Measurements from ENCODE around the gene WDR74. TPM values are rescaled to one million over a fixed set of nuclear protein-coding genes. Genes with fewer than 3 reads are reported as not detected.

WDR74 gene
- total and polyA plus RNA-seq, 9 of the 15 experiments (the other 6 are each of a cell fraction or from before 2014, with no cell fraction given): 32.7 to 210 (median 114) TPM

- TF ChIP-seq BCLAF1 (IDR thresholded peaks at IDR 0.05; ENCODE audit: borderline replicate concordance in 1 of 2, control insufficient read depth in 1 of 2, low read depth in 2 of 2, low read length in 1 of 2) (peak; percentile 25 to 56; a peak in 2 of 4 replicates), ZNF280B (CRISPR knock-in tag; IDR thresholded peaks at IDR 0.05) (no peak), MCM5 (IDR thresholded peaks at IDR 0.05; ENCODE audit: low read depth) (no peak), MAZ (CRISPR knock-in tag; conservative IDR thresholded peaks at IDR 0.05 in 1 of 2, IDR thresholded peaks at IDR 0.05 in 1 of 2) (no peak), ZBTB33 (CRISPR knock-in tag; IDR thresholded peaks at IDR 0.05) (no peak), ZFX (CRISPR knock-in tag; IDR thresholded peaks at IDR 0.05) (no peak), ZNF778 (CRISPR knock-in tag; IDR thresholded peaks at IDR 0.05) (no peak), SIN3B (IDR thresholded peaks at IDR 0.05; ENCODE audit: low read depth) (no peak), ZNF551 (CRISPR knock-in tag; IDR thresholded peaks at IDR 0.05) (0 out of 2 replicates have a peak, but pooled peaks have one; percentile 14), ZKSCAN8 (CRISPR knock-in tag; IDR thresholded peaks at IDR 0.05) (no peak), CC2D1A (IDR thresholded peaks at IDR 0.05) (no peak)
- TF ChIP-seq, protein P1, sequence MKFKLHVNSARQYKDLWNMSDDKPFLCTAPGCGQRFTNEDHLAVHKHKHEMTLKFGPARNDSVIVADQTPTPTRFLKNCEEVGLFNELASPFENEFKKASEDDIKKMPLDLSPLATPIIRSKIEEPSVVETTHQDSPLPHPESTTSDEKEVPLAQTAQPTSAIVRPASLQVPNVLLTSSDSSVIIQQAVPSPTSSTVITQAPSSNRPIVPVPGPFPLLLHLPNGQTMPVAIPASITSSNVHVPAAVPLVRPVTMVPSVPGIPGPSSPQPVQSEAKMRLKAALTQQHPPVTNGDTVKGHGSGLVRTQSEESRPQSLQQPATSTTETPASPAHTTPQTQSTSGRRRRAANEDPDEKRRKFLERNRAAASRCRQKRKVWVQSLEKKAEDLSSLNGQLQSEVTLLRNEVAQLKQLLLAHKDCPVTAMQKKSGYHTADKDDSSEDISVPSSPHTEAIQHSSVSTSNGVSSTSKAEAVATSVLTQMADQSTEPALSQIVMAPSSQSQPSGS (CRISPR knock-in tag; IDR thresholded peaks at IDR 0.05): no peak
- TF ChIP-seq, protein P2, sequence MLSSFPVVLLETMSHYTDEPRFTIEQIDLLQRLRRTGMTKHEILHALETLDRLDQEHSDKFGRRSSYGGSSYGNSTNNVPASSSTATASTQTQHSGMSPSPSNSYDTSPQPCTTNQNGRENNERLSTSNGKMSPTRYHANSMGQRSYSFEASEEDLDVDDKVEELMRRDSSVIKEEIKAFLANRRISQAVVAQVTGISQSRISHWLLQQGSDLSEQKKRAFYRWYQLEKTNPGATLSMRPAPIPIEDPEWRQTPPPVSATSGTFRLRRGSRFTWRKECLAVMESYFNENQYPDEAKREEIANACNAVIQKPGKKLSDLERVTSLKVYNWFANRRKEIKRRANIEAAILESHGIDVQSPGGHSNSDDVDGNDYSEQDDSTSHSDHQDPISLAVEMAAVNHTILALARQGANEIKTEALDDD (IDR thresholded peaks at IDR 0.05): peak; percentile 94
- TF ChIP-seq, protein P3, sequence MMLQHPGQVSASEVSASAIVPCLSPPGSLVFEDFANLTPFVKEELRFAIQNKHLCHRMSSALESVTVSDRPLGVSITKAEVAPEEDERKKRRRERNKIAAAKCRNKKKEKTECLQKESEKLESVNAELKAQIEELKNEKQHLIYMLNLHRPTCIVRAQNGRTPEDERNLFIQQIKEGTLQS (IDR thresholded peaks at IDR 0.05): no peak
- TF ChIP-seq, protein P3 (CRISPR knock-in tag; conservative IDR thresholded peaks at IDR 0.05): 0 out of 2 replicates have a peak, but pooled peaks have one; percentile 31
Observed at GRCh38 chr11:62850911-62851806, 11.8 kb upstream of the WDR74 start (continued).

Measured in K562 (cell line).